Rectal smooth muscle tissue (tissue), 1 donor: Measurements from ENCODE around the gene YLPM1.

Experiments used
- H3K27ac ChIP-seq: one replicate; pipeline ENCODE4 v1.7.0; 2013; ENCODE audit warnings: low read depth, low read length, inconsistent platforms
- H3K27me3 ChIP-seq: one replicate; pipeline ENCODE4 v1.7.0; 2013; ENCODE audit warnings: low read length; ENCODE audit not compliant: control insufficient read depth, insufficient read depth
- H3K36me3 ChIP-seq: one replicate; pipeline ENCODE4 v1.7.0; 2013; ENCODE audit warnings: low read length; ENCODE audit not compliant: control insufficient read depth, insufficient read depth
- H3K4me1 ChIP-seq: one replicate; pipeline ENCODE4 v1.7.0; 2013; ENCODE audit warnings: low read length; ENCODE audit not compliant: control insufficient read depth, insufficient read depth
- H3K4me3 ChIP-seq: one replicate; pipeline ENCODE4 v1.7.0; 2013; ENCODE audit warnings: low read length
- H3K9ac ChIP-seq: one replicate; pipeline ENCODE4 v1.7.0; 2013; ENCODE audit warnings: low read length

YLPM1 gene

GRCh38 chr14:74800780-74801179, 37.7 kb downstream of the YLPM1 start:
- Histone ChIP-seq H3K27ac (no peak overlapping the region), H3K4me3 (no peak overlapping the region), H3K4me1 (no peaks in the 10 kb centered on the region), H3K27me3 (no peaks in the 10 kb centered on the region), H3K36me3 (peaks cover 4% of the 10 kb centered on the region), H3K9ac (no peak overlapping the region)

- H3K27ac ChIP-seq, result no peak overlapping the region
- no peaks in the 10 kb centered on the region for H3K4me1 ChIP-seq
- peaks cover 4% of the 10 kb centered on the region for H3K36me3 ChIP-seq
- H3K4me3 ChIP-seq, result no peak overlapping the region
- no peak overlapping the region for H3K9ac ChIP-seq
- no peaks in the 10 kb centered on the region for H3K27me3 ChIP-seq
Measured at GRCh38 chr14:74801396-74801795, 38.3 kb downstream of the YLPM1 start.

- Histone ChIP-seq H3K36me3 (peaks cover 5% of the 10 kb centered on the region), H3K9ac (no peak overlapping the region), H3K4me3 (no peak overlapping the region), H3K27me3 (no peaks in the 10 kb centered on the region), H3K4me1 (no peaks in the 10 kb centered on the region), H3K27ac (no peak overlapping the region)
Measured at GRCh38 chr14:74804219-74804825, 41.2 kb downstream of the YLPM1 start.

GRCh38 chr14:74807853-74808545, 44.9 kb downstream of the YLPM1 start:
- peaks cover 17% of the 10 kb centered on the region for H3K36me3 ChIP-seq
- no peaks in the 10 kb centered on the region for H3K27me3 ChIP-seq
- no peak overlapping the region for H3K27ac ChIP-seq
- no peak overlapping the region for H3K9ac ChIP-seq
- no peaks in the 10 kb centered on the region for H3K4me1 ChIP-seq
- no peak overlapping the region for H3K4me3 ChIP-seq

- no peak overlapping the region for H3K27ac ChIP-seq
- no peak overlapping the region for H3K4me3 ChIP-seq
- no peak overlapping the region for H3K9ac ChIP-seq
- no peaks in the 10 kb centered on the region for H3K4me1 ChIP-seq
- H3K27me3 ChIP-seq, result no peaks in the 10 kb centered on the region
- peaks cover 18% of the 10 kb centered on the region for H3K36me3 ChIP-seq
Measured at GRCh38 chr14:74816124-74816523, 53.0 kb downstream of the YLPM1 start.

GRCh38 chr14:74820288-74820687, 57.2 kb downstream of the YLPM1 start:
- no peak overlapping the region for H3K27ac ChIP-seq
- no peak overlapping the region for H3K4me3 ChIP-seq
- peaks cover 17% of the 10 kb centered on the region for H3K36me3 ChIP-seq
- H3K27me3 ChIP-seq, result no peaks in the 10 kb centered on the region
- no peaks in the 10 kb centered on the region for H3K4me1 ChIP-seq
- no peak overlapping the region for H3K9ac ChIP-seq

GRCh38 chr14:74821267-74821915, 58.3 kb downstream of the YLPM1 start:
- Histone ChIP-seq H3K27me3 (no peaks in the 10 kb centered on the region), H3K36me3 (peaks cover 13% of the 10 kb centered on the region), H3K4me3 (no peak overlapping the region), H3K4me1 (no peaks in the 10 kb centered on the region), H3K9ac (no peak overlapping the region), H3K27ac (no peak overlapping the region)

GRCh38 chr14:74824997-74825396, 61.9 kb downstream of the YLPM1 start:
- Histone ChIP-seq H3K27me3 (no peaks in the 10 kb centered on the region), H3K9ac (no peak overlapping the region), H3K4me1 (no peaks in the 10 kb centered on the region), H3K36me3 (peaks cover 7% of the 10 kb centered on the region), H3K27ac (no peak overlapping the region), H3K4me3 (no peak overlapping the region)

- Histone ChIP-seq H3K4me3 (no peak overlapping the region), H3K27me3 (no peaks in the 10 kb centered on the region), H3K36me3 (peaks cover 6% of the 10 kb centered on the region), H3K9ac (no peak overlapping the region), H3K27ac (no peak overlapping the region), H3K4me1 (no peaks in the 10 kb centered on the region)
Measured at GRCh38 chr14:74826574-74826973, 63.5 kb downstream of the YLPM1 start.

- H3K27me3 ChIP-seq, result no peaks in the 10 kb centered on the region
- peaks cover 6% of the 10 kb centered on the region for H3K36me3 ChIP-seq
- no peaks in the 10 kb centered on the region for H3K4me1 ChIP-seq
- H3K9ac ChIP-seq, result no peak overlapping the region
- H3K27ac ChIP-seq, result no peak overlapping the region
- no peak overlapping the region for H3K4me3 ChIP-seq
Measured at GRCh38 chr14:74829251-74829650, 66.1 kb downstream of the YLPM1 start.

GRCh38 chr14:74832849-74833248, 69.7 kb downstream of the YLPM1 start:
- H3K36me3 ChIP-seq, result peaks cover 6% of the 10 kb centered on the region
- H3K9ac ChIP-seq, result no peak overlapping the region
- peaks cover 3% of the 10 kb centered on the region for H3K4me1 ChIP-seq
- H3K4me3 ChIP-seq, result no peak overlapping the region
- no peak overlapping the region for H3K27ac ChIP-seq
- H3K27me3 ChIP-seq, result no peaks in the 10 kb centered on the region

GRCh38 chr14:74834692-74835392, 71.7 kb downstream of the YLPM1 start:
- no peak overlapping the region for H3K4me3 ChIP-seq
- no peaks in the 10 kb centered on the region for H3K27me3 ChIP-seq
- peaks cover 4% of the 10 kb centered on the region for H3K36me3 ChIP-seq
- H3K27ac ChIP-seq, result no peak overlapping the region
- no peak overlapping the region for H3K9ac ChIP-seq
- peaks cover 3% of the 10 kb centered on the region for H3K4me1 ChIP-seq
